Testis (tissue), 2 donors: Measurements from ENCODE around the gene CCDC150.

Experiments used
- POLR2A ChIP-seq: fragments of 450-650 bp; IDR thresholded peaks from one replicate; pipeline ENCODE4 v1.6.1; 2017; ENCODE audit warnings: antibody characterized with exemption, mild to moderate bottlenecking, moderate library complexity
- TF ChIP-seq, protein P1 (sequence below), 3 experiments: fragments of 450-650 bp in 2 of 3; fragments of 200-600 bp in 1 of 3; sonication (generic) in 1 of 3; IDR thresholded peaks; one replicate each; pipeline ENCODE4 v1.5.1; 2016 to 2019; ENCODE audit warnings: antibody characterized with exemption in 3 of 3, mild to moderate bottlenecking in 2 of 3, moderate library complexity in 1 of 3

- no peak for TF ChIP-seq POLR2A
- TF ChIP-seq, protein P1, sequence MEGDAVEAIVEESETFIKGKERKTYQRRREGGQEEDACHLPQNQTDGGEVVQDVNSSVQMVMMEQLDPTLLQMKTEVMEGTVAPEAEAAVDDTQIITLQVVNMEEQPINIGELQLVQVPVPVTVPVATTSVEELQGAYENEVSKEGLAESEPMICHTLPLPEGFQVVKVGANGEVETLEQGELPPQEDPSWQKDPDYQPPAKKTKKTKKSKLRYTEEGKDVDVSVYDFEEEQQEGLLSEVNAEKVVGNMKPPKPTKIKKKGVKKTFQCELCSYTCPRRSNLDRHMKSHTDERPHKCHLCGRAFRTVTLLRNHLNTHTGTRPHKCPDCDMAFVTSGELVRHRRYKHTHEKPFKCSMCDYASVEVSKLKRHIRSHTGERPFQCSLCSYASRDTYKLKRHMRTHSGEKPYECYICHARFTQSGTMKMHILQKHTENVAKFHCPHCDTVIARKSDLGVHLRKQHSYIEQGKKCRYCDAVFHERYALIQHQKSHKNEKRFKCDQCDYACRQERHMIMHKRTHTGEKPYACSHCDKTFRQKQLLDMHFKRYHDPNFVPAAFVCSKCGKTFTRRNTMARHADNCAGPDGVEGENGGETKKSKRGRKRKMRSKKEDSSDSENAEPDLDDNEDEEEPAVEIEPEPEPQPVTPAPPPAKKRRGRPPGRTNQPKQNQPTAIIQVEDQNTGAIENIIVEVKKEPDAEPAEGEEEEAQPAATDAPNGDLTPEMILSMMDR (IDR thresholded peaks at IDR 0.05): no peak
Measured at GRCh38 chr2:196660244-196660643, 20.7 kb downstream of the CCDC150 start.
